Sigmoid colon (tissue), 7 donors: ENCODE data around the gene BBC3. TPM values are rescaled to one million over a fixed set of nuclear protein-coding genes. Genes with fewer than 3 reads are reported as not detected.

Source experiments
- DNase-seq: peaks from one replicate; pipeline ENCODE4 v3.0.0-alpha.2; 2019
- H3K27ac ChIP-seq, 4 donors: fragments of 200-600 bp; sonication (generic); one replicate each; pipeline ENCODE4 v1.5.1; 2016 to 2019; ENCODE audit warnings: mild to moderate bottlenecking in 1 of 4
- H3K27me3 ChIP-seq, 3 donors: fragments of 200-600 bp; sonication (generic); one replicate each; pipeline ENCODE4 v1.5.1; 2019; ENCODE audit warnings: mild to moderate bottlenecking in 1 of 3
- H3K36me3 ChIP-seq, 4 donors: fragments of 200-600 bp; sonication (generic); one replicate each; pipeline ENCODE4 v1.5.1; 2016 to 2019
- H3K4me1 ChIP-seq, 4 donors: fragments of 200-600 bp; sonication (generic); one replicate each; pipeline ENCODE4 v1.5.1; 2017 to 2019
- H3K4me3 ChIP-seq, 4 donors: fragments of 200-600 bp; sonication (generic); one replicate each; pipeline ENCODE4 v1.5.1; 2017 to 2019; ENCODE audit warnings: mild to moderate bottlenecking in 2 of 4, moderate library complexity in 1 of 4
- H3K9me3 ChIP-seq, 4 donors: fragments of 200-600 bp in 3 of 4; sonication (generic) in 3 of 4; one replicate each; pipeline versions ENCODE4 v1.5.1 to v1.6.1; 2013 to 2019
- EP300 ChIP-seq, 4 donors: sonication (generic); formaldehyde crosslinking; IDR thresholded peaks; one replicate each; pipeline ENCODE4 v1.6.1; 2017; ENCODE audit warnings: antibody characterized with exemption in 4 of 4
- POLR2A ChIP-seq, 2 donors: fragments of 450-650 bp; IDR thresholded peaks; one replicate each; pipeline ENCODE4 v1.6.1; 2016; ENCODE audit warnings: antibody characterized with exemption in 2 of 2, mild to moderate bottlenecking in 2 of 2, moderate library complexity in 2 of 2
- POLR2AphosphoS5 ChIP-seq, 4 donors: sonication (generic); formaldehyde crosslinking; IDR thresholded peaks; one replicate each; pipeline ENCODE4 v1.6.1; 2017; ENCODE audit warnings: antibody characterized with exemption in 4 of 4
- WGBS, 2 donors: extraction: QIAGEN DNeasy Blood & Tissue Kit; methylation state at CpG; one replicate each; pipeline ENCODE4 v1.1.7; 2013; 5-methylcytosine and 5-hydroxymethylcytosine counted together
- intact Hi-C: fragments of 100-400 bp; cut with DNase I; formaldehyde crosslinking; loops from one replicate; pipeline ENCODE4 v1.15.1; 2023
- polyA plus RNA-seq, 3 donors: library from polyadenylated mRNA; stranded (reverse); fragments of 200-250 nt; gene quantifications; one replicate each; pipeline ENCODE4 v1.2.3, GENCODE V29; 2013
- total RNA-seq, 4 donors: library from RNA; depleted of rRNA; stranded (reverse); fragments of >200 nt; gene quantifications; one replicate each; pipeline ENCODE4 v1.1.0, GENCODE V29; 2016
- TF ChIP-seq, protein P1 (sequence below), 4 experiments: fragments of 450-650 bp in 3 of 4; fragments of 200-600 bp in 1 of 4; IDR thresholded peaks; one replicate each; pipeline ENCODE4 v1.5.1; 2016 to 2019; ENCODE audit warnings: antibody characterized with exemption in 4 of 4, mild to moderate bottlenecking in 3 of 4, moderate library complexity in 2 of 4
- donor health status: healthy with polysubstance abuse.
- donor health status: Bipolar disorder and iron deficiency.
- donor health status: healthy.

The BBC3 gene
- total and polyA plus RNA-seq, 7 donors: 2.5 to 39.5 (median 5.4) TPM

DNA sequence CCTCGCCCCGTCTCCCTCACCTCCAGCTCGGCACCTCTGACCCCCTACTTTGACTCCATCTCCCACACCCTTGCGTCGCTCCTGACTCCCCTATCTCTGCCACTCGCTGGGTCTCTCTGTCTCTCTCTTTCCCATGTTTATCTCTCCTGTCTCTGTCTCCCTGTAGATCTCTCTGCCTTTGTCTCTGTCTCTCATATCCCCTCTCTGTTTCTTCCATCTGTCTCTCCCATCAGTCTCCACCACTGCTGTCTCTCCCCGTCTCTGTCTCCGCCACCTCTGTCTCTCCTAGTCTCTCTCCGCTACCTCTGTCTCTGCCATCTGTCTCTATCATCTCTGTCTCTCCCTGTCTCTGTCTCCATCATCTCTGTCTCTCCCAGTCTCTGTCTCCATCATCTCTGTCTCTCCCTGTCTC, 12.4 kb upstream of the BBC3 start:
- no peak for DNase-seq
- TF ChIP-seq POLR2A (IDR thresholded peaks at IDR 0.05) (no peak), EP300 (IDR thresholded peaks at IDR 0.05) (no peak), POLR2AphosphoS5 (IDR thresholded peaks at IDR 0.05) (no peak)
- TF ChIP-seq, protein P1, sequence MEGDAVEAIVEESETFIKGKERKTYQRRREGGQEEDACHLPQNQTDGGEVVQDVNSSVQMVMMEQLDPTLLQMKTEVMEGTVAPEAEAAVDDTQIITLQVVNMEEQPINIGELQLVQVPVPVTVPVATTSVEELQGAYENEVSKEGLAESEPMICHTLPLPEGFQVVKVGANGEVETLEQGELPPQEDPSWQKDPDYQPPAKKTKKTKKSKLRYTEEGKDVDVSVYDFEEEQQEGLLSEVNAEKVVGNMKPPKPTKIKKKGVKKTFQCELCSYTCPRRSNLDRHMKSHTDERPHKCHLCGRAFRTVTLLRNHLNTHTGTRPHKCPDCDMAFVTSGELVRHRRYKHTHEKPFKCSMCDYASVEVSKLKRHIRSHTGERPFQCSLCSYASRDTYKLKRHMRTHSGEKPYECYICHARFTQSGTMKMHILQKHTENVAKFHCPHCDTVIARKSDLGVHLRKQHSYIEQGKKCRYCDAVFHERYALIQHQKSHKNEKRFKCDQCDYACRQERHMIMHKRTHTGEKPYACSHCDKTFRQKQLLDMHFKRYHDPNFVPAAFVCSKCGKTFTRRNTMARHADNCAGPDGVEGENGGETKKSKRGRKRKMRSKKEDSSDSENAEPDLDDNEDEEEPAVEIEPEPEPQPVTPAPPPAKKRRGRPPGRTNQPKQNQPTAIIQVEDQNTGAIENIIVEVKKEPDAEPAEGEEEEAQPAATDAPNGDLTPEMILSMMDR (IDR thresholded peaks at IDR 0.05): no peak
- intact Hi-C loops: loop anchor here (5.0 to 10.0 kb wide), 2 partner anchors 111 to 199 kb away; partner anchors contain the start of genes SAE1 and TMEM160
- Histone ChIP-seq H3K9me3 (no peaks in the 10 kb centered on the region), H3K4me3 (peak overlapping the region in 3 of 4 donors; percentile 19 to 42 (median 30)), H3K27me3 (no peaks in the 10 kb centered on the region), H3K27ac (peak overlapping the region; percentile 84 to 88 (median 86)), H3K36me3 (no peaks in the 10 kb centered on the region), H3K4me1 (peaks cover 0 to 51% (median 43%) of the 10 kb centered on the region in 4 donors)
- 14 to 21% methylated on average over 9 of the region's 9 CpGs for WGBS, 2 donors

DNA sequence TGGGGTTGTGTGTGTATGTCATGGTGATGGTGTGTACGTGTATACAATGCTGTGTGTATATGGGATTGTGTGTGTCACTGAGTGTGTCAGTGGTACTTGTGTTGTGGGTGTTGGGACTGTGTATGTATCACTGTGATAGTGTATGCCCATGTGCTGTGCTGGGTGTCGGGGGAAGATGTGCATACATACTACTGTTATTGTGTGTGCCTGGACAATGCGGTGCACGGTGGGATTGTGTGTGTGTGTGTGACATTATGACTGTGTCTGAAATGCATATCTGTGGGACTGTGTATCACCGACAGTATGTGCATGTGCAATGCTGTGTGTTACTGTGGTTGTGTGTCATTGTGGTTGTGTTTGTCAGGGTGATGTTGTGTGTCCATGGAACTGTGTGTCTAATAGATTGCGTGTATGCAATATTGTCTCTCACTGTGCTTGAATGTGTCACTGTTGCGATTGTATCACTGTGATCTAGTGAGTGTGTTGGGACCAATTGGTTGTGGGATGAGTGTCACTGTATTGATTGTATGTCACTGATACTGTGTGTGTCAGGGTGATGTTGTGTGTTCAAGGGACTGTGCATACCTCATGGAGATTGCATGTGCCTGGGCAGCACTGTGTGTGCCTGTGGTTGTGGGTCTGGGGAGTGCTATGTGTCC, 11.0 kb upstream of the BBC3 start:
- Histone ChIP-seq H3K9me3 (no peaks in the 10 kb centered on the region), H3K36me3 (no peaks in the 10 kb centered on the region), H3K4me1 (peaks cover 0 to 47% (median 43%) of the 10 kb centered on the region in 4 donors), H3K27ac (peak overlapping the region in 3 of 4 donors; percentile 84 to 88 (median 85)), H3K27me3 (no peaks in the 10 kb centered on the region), H3K4me3 (no peak overlapping the region)
- intact Hi-C loops: loop anchor here (5.0 to 10.0 kb wide), 2 partner anchors 110 to 197 kb away; partner anchors contain the start of genes SAE1 and TMEM160
- WGBS, 2 donors: 75 to 87% methylated on average over 7 of the region's 7 CpGs
- no peak for DNase-seq
- TF ChIP-seq EP300 (IDR thresholded peaks at IDR 0.05) (no peak), POLR2AphosphoS5 (IDR thresholded peaks at IDR 0.05) (no peak), POLR2A (IDR thresholded peaks at IDR 0.05) (no peak)
- TF ChIP-seq, protein P1 (IDR thresholded peaks at IDR 0.05): no peak

DNA sequence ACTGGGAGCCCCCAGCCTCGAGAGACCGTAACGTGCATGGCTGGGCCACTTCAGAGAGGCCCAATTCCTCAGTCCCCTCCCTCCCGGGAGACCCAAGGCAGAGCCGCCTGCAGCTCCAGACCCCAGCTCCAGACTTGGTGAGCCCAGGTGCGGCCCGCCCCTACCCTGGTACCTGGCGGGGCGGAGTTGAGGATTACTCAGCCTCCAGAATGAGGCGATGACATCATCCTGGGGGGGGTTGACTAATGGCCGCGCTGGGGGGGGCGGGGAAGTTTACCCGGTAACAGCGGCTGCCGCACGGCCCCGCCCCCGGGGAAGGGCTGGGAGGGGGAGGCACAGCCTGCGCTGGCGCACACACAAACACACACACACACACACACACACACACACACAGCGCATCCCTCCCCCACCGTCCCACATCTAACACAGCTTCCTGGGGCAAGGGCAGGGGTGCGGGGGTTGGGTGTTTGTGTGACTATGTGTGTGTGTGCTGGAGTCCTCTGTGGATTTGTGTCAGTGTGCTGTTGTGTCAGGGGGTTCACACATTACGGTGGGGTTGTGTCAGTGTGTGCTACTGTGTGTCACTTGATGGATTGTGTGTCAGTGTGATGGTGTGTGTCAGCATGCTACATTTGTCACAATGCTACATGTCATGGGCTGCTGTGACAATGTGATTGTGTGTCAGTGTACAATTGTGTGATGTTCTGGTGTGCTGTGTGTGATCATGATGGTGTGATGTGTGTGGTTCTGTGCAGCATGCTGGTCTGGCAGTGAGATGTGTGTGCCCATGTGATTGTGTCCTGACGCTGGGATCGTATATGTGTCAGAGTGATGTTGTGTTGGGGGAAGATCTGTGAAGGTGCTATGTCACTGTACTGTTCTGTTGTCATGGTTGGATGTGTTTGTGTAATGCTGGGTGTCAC, 10.3 kb upstream of the BBC3 start:
- no peak overlapping the region for H3K4me3 ChIP-seq
- no peaks in the 10 kb centered on the region for H3K36me3 ChIP-seq
- 3 to 8% methylated on average over 27 of the region's 27 CpGs for WGBS, 2 donors
- H3K27me3 ChIP-seq: no peaks in the 10 kb centered on the region
- H3K9me3 ChIP-seq: no peaks in the 10 kb centered on the region
- intact Hi-C loops: loop anchor here (5.0 to 10.0 kb wide), 2 partner anchors 109 to 196 kb away; partner anchors contain the start of genes SAE1 and TMEM160
- peak; percentile 86 for DNase-seq
- peaks cover 0 to 47% (median 43%) of the 10 kb centered on the region in 4 donors for H3K4me1 ChIP-seq
- TF ChIP-seq EP300 (IDR thresholded peaks at IDR 0.05) (no peak), POLR2A (IDR thresholded peaks at IDR 0.05) (no peak), POLR2AphosphoS5 (IDR thresholded peaks at IDR 0.05) (no peak)
- TF ChIP-seq, protein P1 (IDR thresholded peaks at IDR 0.05): no peak
- peak overlapping the region in 1 of 4 donors; percentile 20 for H3K27ac ChIP-seq

DNA sequence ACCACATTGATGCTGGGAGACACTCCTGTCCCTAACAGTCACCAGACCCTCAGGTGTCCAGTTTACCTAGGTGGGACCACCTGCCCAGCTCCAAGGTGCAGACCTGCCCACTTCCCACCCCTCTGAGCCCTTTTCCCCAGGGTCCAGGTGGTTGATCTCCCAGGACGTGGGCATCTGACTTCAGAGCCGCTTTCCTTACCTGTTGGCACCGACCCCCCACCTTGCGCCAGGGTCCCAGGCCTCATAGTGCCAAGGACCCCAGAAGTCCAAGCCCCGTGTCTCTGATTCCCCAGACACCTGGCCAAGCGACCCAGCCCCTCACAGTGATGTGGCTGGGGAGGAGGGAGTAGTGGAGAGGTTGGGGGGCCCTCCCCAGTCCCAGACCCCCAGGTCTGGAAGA, 9.6 kb upstream of the BBC3 start:
- H3K4me1 ChIP-seq: peaks cover 0 to 47% (median 43%) of the 10 kb centered on the region in 4 donors
- H3K27ac ChIP-seq: peak overlapping the region in 1 of 4 donors; percentile 20

More for the DNA sequence above, 9.6 kb upstream of the BBC3 start:
- Histone ChIP-seq H3K4me3 (no peak overlapping the region), H3K36me3 (no peaks in the 10 kb centered on the region), H3K9me3 (no peaks in the 10 kb centered on the region), H3K27me3 (no peaks in the 10 kb centered on the region)
- DNase-seq: no peak
- TF ChIP-seq, protein P1 (IDR thresholded peaks at IDR 0.05): no peak
- intact Hi-C loops: loop anchor here (5.0 to 10.0 kb wide), 2 partner anchors 108 to 196 kb away; partner anchors contain the start of genes SAE1 and TMEM160
- WGBS, 2 donors: 51 to 59% methylated on average over 6 of the region's 6 CpGs
